Esophagus muscularis mucosa (tissue), 3 donors: ENCODE data around the gene DTNA.

Source experiments
- POLR2AphosphoS5 ChIP-seq, 2 donors: sonication (generic); formaldehyde crosslinking; IDR thresholded peaks; one replicate each; pipeline ENCODE4 v1.6.1; 2017; ENCODE audit warnings: antibody characterized with exemption in 2 of 2
- TF ChIP-seq, protein P1 (sequence below), 3 experiments: fragments of 200-600 bp in 2 of 3; fragments of 450-650 bp in 1 of 3; sonication (generic) in 2 of 3; IDR thresholded peaks; one replicate each; pipeline ENCODE4 v1.5.1; 2017 to 2019; ENCODE audit warnings: antibody characterized with exemption in 3 of 3, mild to moderate bottlenecking in 2 of 3, moderate library complexity in 1 of 3

DNA sequence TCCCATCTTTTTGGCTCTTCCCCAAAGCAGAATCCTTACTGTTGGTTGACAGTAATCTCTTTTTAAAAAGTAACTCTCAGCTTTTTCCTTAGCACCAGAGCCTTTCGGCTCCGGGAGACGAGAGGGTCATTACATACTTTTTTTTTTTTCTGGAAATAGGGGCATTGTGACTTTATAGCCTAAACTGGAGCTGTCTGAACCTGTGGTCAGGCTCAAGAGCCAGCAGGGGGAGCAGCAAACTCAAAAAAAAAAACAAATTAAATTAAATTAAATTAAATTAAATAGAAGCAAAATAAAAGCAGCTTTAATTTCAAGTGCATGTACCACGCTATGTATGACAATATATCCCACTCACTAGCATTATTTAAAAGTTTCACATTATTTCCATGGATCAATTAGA lies 156.6 kb downstream of the DTNA start:
- TF ChIP-seq, protein P1, sequence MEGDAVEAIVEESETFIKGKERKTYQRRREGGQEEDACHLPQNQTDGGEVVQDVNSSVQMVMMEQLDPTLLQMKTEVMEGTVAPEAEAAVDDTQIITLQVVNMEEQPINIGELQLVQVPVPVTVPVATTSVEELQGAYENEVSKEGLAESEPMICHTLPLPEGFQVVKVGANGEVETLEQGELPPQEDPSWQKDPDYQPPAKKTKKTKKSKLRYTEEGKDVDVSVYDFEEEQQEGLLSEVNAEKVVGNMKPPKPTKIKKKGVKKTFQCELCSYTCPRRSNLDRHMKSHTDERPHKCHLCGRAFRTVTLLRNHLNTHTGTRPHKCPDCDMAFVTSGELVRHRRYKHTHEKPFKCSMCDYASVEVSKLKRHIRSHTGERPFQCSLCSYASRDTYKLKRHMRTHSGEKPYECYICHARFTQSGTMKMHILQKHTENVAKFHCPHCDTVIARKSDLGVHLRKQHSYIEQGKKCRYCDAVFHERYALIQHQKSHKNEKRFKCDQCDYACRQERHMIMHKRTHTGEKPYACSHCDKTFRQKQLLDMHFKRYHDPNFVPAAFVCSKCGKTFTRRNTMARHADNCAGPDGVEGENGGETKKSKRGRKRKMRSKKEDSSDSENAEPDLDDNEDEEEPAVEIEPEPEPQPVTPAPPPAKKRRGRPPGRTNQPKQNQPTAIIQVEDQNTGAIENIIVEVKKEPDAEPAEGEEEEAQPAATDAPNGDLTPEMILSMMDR (IDR thresholded peaks at IDR 0.05), result peak; percentile 19 to 57 (median 42)
- TF ChIP-seq POLR2AphosphoS5 (IDR thresholded peaks at IDR 0.05), result no peak
